GM23338 (cell line): ENCODE data around the gene OBSCN. TPM values are rescaled to one million over a fixed set of nuclear protein-coding genes. Genes with fewer than 3 reads are reported as not detected.

ENCODE experiments used
- ATAC-seq: fragments of 200-7000 bp; cut with Tn5 transposase; 3 replicates; pipeline ENCODE4 v1.9.1; 2020
- DNase-seq: peaks from one replicate; pipeline ENCODE4 v3.0.0-alpha.2; 2015; ENCODE audit warnings: low spot score
- H2AFZ ChIP-seq: fragments of 200-600 bp; sonication (generic); 2 replicates; pipeline ENCODE4 v1.8.0; 2016; ENCODE audit warnings: antibody characterized with exemption, mild to moderate bottlenecking, moderate library complexity
- H3F3A ChIP-seq: fragments of 200-600 bp; sonication (generic); replicated peaks from 2 replicates; pipeline ENCODE4 v1.8.0; 2017; ENCODE audit warnings: antibody characterized with exemption, mixed run types, low read depth
- H3K27ac ChIP-seq: fragments of 200-600 bp; sonication (generic); 2 replicates; pipeline ENCODE4 v1.6.1; 2016; ENCODE audit warnings: low read depth
- H3K27me3 ChIP-seq: fragments of 200-600 bp; sonication (generic); 2 replicates; pipeline ENCODE4 v1.8.0; 2016; ENCODE audit warnings: mild to moderate bottlenecking, mixed run types, moderate library complexity; ENCODE audit not compliant: insufficient read depth
- H3K36me3 ChIP-seq: fragments of 200-600 bp; sonication (generic); 2 replicates; pipeline ENCODE4 v1.8.0; 2016; ENCODE audit warnings: mild to moderate bottlenecking; ENCODE audit not compliant: insufficient read depth
- H3K4me1 ChIP-seq: fragments of 200-600 bp; sonication (generic); 2 replicates; pipeline ENCODE4 v1.8.0; 2016; ENCODE audit warnings: mild to moderate bottlenecking, moderate library complexity; ENCODE audit not compliant: insufficient read depth
- H3K4me2 ChIP-seq: fragments of 200-600 bp; sonication (generic); 2 replicates; pipeline ENCODE4 v1.7.1; 2017; ENCODE audit warnings: mixed run types
- H3K4me3 ChIP-seq: fragments of 200-600 bp; sonication (generic); 2 replicates; pipeline ENCODE4 v1.6.1; 2016; ENCODE audit warnings: mixed run types
- H3K79me2 ChIP-seq: fragments of 200-600 bp; sonication (generic); replicated peaks from 2 replicates; pipeline ENCODE4 v1.8.0; 2017; ENCODE audit warnings: mild to moderate bottlenecking; ENCODE audit not compliant: insufficient read depth
- H3K9me2 ChIP-seq: fragments of 200-600 bp; sonication (generic); 2 replicates; pipeline ENCODE4 v1.8.0; 2017; ENCODE audit not compliant: insufficient read depth
- H4K20me1 ChIP-seq: fragments of 200-600 bp; sonication (generic); replicated peaks from 2 replicates; pipeline ENCODE4 v1.8.0; 2017; ENCODE audit warnings: mild to moderate bottlenecking; ENCODE audit not compliant: insufficient read depth
- H3K27ac Mint-ChIP-seq: 2 replicates; pipeline ENCODE4 v1.8.0; 2020; ENCODE audit warnings: inconsistent platforms, mild to moderate bottlenecking, moderate library complexity, mixed read lengths
- H3K27me3 Mint-ChIP-seq: 3 replicates; pipeline ENCODE4 v1.8.0; 2022; ENCODE audit warnings: low read depth, mild to moderate bottlenecking, moderate library complexity, mixed read lengths, inconsistent platforms; ENCODE audit not compliant: insufficient read depth, poor library complexity
- H3K36me3 Mint-ChIP-seq: 3 replicates; pipeline ENCODE4 v1.8.0; 2021; ENCODE audit warnings: low read depth, mild to moderate bottlenecking, inconsistent platforms, moderate library complexity, mixed read lengths
- H3K4me1 Mint-ChIP-seq: 3 replicates; pipeline ENCODE4 v1.8.0; 2020; ENCODE audit warnings: mild to moderate bottlenecking, inconsistent platforms, mixed read lengths
- H3K4me3 Mint-ChIP-seq: 3 replicates; pipeline ENCODE4 v1.8.0; 2021; ENCODE audit warnings: moderate library complexity, mild to moderate bottlenecking, inconsistent platforms, mixed read lengths
- H3K9me3 Mint-ChIP-seq: 3 replicates; pipeline ENCODE4 v1.8.0; 2020; ENCODE audit warnings: moderate library complexity, mild to moderate bottlenecking, inconsistent platforms, mixed read lengths
- CREB1 ChIP-seq: fragments of 250-450 bp; sonication (Bioruptor Pico); IDR thresholded peaks from 2 replicates; pipeline ENCODE4 v1.5.0; 2020; ENCODE audit warnings: low read depth, mild to moderate bottlenecking, moderate library complexity
- EZH2 ChIP-seq: fragments of 200-600 bp; sonication (generic); IDR thresholded peaks from one replicate; pipeline ENCODE4 v1.8.0; 2017; ENCODE audit warnings: antibody characterized with exemption, mild to moderate bottlenecking, low read depth; ENCODE audit not compliant: unreplicated experiment
- EZH2phosphoT487 ChIP-seq: fragments of 200-600 bp; sonication (generic); IDR thresholded peaks from one replicate; pipeline ENCODE4 v1.8.1; 2018; ENCODE audit warnings: antibody characterized with exemption; ENCODE audit not compliant: unreplicated experiment
- JUNB ChIP-seq: IDR thresholded peaks from one replicate; pipeline ENCODE4 v1.6.1; 2016; ENCODE audit warnings: antibody characterized with exemption; ENCODE audit not compliant: unreplicated experiment
- NANOG ChIP-seq: IDR thresholded peaks from 2 replicates; pipeline ENCODE4 v1.6.1; 2016; ENCODE audit warnings: antibody characterized with exemption, borderline replicate concordance
- POLR2AphosphoS5 ChIP-seq: IDR thresholded peaks from 2 replicates; pipeline ENCODE4 v1.6.1; 2016; ENCODE audit warnings: antibody characterized with exemption, low read depth
- STAT1 ChIP-seq: IDR thresholded peaks from one replicate; pipeline ENCODE4 v1.6.1; 2016; ENCODE audit warnings: antibody characterized with exemption; ENCODE audit not compliant: unreplicated experiment
- ZNF114 ChIP-seq: fragments of 250-450 bp; sonication (Bioruptor Pico); IDR thresholded peaks from 2 replicates; pipeline ENCODE4 v1.5.0; 2020; ENCODE audit warnings: mild to moderate bottlenecking, moderate library complexity
- ZNF331 ChIP-seq: fragments of 250-450 bp; sonication (Bioruptor Pico); IDR thresholded peaks from 2 replicates; pipeline ENCODE4 v1.5.0; 2020; ENCODE audit warnings: low read depth, mild to moderate bottlenecking, moderate library complexity
- polyA plus RNA-seq: library from polyadenylated mRNA; unstranded; fragments of >200 nt; fragmentation: Nextera tagmentation; extraction: Ambion mirVana; gene quantifications from 2 replicates; pipeline ENCODE4 v1.2.1, GENCODE V29; 2016
- total RNA-seq: library from RNA; depleted of rRNA; stranded (reverse); fragments of >200 nt; shearing (Covaris generic); gene quantifications from 2 replicates; pipeline ENCODE4 v1.2.3, GENCODE V29; 2014
- TF ChIP-seq, protein P1 (sequence below), 2 experiments: fragments of 200-600 bp in 1 of 2; sonication (generic) in 1 of 2; conservative IDR thresholded peaks; 2 replicates each; pipeline versions ENCODE4 v1.5.1 to v1.6.1; 2016 to 2017; ENCODE audit warnings: antibody characterized with exemption in 2 of 2, low read depth in 2 of 2, mild to moderate bottlenecking in 2 of 2, moderate library complexity in 1 of 2
- TF ChIP-seq, protein P2 (sequence below): IDR thresholded peaks from 2 replicates; pipeline ENCODE4 v1.6.1; 2016; ENCODE audit warnings: antibody characterized with exemption
- TF ChIP-seq, protein P3 (sequence below): IDR thresholded peaks from one replicate; pipeline ENCODE4 v1.6.1; 2018; ENCODE audit warnings: antibody characterized with exemption; ENCODE audit not compliant: unreplicated experiment
- TF ChIP-seq, protein P4 (sequence below): fragments of 250-450 bp; sonication (Bioruptor Pico); IDR thresholded peaks from 2 replicates; pipeline ENCODE4 v1.5.0; 2020; ENCODE audit warnings: mild to moderate bottlenecking, moderate library complexity

OBSCN gene
- total and polyA plus RNA-seq, 2 experiments from 2014 or later, result 8.4 to 38.5 TPM

DNA sequence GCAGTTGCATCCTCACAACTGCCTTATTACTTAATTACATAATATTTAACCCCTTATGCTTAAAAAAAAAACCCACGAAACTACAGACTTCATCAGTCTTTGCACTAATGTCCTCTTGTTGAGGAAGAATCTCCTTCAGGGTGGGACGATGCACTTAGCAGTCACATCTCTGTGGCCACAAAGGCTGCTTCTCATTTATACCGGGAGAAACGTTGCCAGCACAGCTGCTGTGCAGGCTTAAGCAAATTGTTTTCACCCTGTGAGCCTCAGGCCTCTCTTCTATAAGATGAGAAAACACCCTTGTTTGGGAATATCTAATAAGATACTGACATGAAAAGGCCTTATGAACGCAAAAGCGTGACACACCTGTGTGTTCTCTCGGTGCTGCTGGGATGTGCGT, 2.9 kb upstream of the OBSCN start:
- Histone ChIP-seq H4K20me1 (no peaks in the 10 kb centered on the region), H3K27ac (no peak overlapping the region), H3K4me1 (no peaks in the 10 kb centered on the region), H2AFZ (no peak overlapping the region), H3K79me2 (no peaks in the 10 kb centered on the region), H3K27me3 (peaks cover 36% of the 10 kb centered on the region), H3K36me3 (no peaks in the 10 kb centered on the region), H3K4me3 (no peak overlapping the region), H3F3A (no peaks in the 10 kb centered on the region), H3K9me2 (no peaks in the 10 kb centered on the region), H3K4me2 (no peak overlapping the region)
- ATAC-seq, result no peak
- TF ChIP-seq CREB1 (CRISPR knock-in tag), result no peak
- TF ChIP-seq, protein P1, sequence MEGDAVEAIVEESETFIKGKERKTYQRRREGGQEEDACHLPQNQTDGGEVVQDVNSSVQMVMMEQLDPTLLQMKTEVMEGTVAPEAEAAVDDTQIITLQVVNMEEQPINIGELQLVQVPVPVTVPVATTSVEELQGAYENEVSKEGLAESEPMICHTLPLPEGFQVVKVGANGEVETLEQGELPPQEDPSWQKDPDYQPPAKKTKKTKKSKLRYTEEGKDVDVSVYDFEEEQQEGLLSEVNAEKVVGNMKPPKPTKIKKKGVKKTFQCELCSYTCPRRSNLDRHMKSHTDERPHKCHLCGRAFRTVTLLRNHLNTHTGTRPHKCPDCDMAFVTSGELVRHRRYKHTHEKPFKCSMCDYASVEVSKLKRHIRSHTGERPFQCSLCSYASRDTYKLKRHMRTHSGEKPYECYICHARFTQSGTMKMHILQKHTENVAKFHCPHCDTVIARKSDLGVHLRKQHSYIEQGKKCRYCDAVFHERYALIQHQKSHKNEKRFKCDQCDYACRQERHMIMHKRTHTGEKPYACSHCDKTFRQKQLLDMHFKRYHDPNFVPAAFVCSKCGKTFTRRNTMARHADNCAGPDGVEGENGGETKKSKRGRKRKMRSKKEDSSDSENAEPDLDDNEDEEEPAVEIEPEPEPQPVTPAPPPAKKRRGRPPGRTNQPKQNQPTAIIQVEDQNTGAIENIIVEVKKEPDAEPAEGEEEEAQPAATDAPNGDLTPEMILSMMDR (conservative IDR thresholded peaks at IDR 0.05; ENCODE audit: low read depth in 2 of 2), result no peak
- TF ChIP-seq ZNF331 (CRISPR knock-in tag), result no peak
- TF ChIP-seq EZH2phosphoT487, result no peak
- TF ChIP-seq EZH2, result no peak
- TF ChIP-seq POLR2AphosphoS5, result no peak
- TF ChIP-seq JUNB, result no peak
- TF ChIP-seq NANOG, result no peak
- no peak for TF ChIP-seq STAT1
- TF ChIP-seq, protein P2, sequence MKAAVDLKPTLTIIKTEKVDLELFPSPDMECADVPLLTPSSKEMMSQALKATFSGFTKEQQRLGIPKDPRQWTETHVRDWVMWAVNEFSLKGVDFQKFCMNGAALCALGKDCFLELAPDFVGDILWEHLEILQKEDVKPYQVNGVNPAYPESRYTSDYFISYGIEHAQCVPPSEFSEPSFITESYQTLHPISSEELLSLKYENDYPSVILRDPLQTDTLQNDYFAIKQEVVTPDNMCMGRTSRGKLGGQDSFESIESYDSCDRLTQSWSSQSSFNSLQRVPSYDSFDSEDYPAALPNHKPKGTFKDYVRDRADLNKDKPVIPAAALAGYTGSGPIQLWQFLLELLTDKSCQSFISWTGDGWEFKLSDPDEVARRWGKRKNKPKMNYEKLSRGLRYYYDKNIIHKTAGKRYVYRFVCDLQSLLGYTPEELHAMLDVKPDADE, result no peak
- TF ChIP-seq, protein P3, sequence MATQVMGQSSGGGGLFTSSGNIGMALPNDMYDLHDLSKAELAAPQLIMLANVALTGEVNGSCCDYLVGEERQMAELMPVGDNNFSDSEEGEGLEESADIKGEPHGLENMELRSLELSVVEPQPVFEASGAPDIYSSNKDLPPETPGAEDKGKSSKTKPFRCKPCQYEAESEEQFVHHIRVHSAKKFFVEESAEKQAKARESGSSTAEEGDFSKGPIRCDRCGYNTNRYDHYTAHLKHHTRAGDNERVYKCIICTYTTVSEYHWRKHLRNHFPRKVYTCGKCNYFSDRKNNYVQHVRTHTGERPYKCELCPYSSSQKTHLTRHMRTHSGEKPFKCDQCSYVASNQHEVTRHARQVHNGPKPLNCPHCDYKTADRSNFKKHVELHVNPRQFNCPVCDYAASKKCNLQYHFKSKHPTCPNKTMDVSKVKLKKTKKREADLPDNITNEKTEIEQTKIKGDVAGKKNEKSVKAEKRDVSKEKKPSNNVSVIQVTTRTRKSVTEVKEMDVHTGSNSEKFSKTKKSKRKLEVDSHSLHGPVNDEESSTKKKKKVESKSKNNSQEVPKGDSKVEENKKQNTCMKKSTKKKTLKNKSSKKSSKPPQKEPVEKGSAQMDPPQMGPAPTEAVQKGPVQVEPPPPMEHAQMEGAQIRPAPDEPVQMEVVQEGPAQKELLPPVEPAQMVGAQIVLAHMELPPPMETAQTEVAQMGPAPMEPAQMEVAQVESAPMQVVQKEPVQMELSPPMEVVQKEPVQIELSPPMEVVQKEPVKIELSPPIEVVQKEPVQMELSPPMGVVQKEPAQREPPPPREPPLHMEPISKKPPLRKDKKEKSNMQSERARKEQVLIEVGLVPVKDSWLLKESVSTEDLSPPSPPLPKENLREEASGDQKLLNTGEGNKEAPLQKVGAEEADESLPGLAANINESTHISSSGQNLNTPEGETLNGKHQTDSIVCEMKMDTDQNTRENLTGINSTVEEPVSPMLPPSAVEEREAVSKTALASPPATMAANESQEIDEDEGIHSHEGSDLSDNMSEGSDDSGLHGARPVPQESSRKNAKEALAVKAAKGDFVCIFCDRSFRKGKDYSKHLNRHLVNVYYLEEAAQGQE, result no peak
- TF ChIP-seq ZNF114 (CRISPR knock-in tag), result no peak
- TF ChIP-seq, protein P4, sequence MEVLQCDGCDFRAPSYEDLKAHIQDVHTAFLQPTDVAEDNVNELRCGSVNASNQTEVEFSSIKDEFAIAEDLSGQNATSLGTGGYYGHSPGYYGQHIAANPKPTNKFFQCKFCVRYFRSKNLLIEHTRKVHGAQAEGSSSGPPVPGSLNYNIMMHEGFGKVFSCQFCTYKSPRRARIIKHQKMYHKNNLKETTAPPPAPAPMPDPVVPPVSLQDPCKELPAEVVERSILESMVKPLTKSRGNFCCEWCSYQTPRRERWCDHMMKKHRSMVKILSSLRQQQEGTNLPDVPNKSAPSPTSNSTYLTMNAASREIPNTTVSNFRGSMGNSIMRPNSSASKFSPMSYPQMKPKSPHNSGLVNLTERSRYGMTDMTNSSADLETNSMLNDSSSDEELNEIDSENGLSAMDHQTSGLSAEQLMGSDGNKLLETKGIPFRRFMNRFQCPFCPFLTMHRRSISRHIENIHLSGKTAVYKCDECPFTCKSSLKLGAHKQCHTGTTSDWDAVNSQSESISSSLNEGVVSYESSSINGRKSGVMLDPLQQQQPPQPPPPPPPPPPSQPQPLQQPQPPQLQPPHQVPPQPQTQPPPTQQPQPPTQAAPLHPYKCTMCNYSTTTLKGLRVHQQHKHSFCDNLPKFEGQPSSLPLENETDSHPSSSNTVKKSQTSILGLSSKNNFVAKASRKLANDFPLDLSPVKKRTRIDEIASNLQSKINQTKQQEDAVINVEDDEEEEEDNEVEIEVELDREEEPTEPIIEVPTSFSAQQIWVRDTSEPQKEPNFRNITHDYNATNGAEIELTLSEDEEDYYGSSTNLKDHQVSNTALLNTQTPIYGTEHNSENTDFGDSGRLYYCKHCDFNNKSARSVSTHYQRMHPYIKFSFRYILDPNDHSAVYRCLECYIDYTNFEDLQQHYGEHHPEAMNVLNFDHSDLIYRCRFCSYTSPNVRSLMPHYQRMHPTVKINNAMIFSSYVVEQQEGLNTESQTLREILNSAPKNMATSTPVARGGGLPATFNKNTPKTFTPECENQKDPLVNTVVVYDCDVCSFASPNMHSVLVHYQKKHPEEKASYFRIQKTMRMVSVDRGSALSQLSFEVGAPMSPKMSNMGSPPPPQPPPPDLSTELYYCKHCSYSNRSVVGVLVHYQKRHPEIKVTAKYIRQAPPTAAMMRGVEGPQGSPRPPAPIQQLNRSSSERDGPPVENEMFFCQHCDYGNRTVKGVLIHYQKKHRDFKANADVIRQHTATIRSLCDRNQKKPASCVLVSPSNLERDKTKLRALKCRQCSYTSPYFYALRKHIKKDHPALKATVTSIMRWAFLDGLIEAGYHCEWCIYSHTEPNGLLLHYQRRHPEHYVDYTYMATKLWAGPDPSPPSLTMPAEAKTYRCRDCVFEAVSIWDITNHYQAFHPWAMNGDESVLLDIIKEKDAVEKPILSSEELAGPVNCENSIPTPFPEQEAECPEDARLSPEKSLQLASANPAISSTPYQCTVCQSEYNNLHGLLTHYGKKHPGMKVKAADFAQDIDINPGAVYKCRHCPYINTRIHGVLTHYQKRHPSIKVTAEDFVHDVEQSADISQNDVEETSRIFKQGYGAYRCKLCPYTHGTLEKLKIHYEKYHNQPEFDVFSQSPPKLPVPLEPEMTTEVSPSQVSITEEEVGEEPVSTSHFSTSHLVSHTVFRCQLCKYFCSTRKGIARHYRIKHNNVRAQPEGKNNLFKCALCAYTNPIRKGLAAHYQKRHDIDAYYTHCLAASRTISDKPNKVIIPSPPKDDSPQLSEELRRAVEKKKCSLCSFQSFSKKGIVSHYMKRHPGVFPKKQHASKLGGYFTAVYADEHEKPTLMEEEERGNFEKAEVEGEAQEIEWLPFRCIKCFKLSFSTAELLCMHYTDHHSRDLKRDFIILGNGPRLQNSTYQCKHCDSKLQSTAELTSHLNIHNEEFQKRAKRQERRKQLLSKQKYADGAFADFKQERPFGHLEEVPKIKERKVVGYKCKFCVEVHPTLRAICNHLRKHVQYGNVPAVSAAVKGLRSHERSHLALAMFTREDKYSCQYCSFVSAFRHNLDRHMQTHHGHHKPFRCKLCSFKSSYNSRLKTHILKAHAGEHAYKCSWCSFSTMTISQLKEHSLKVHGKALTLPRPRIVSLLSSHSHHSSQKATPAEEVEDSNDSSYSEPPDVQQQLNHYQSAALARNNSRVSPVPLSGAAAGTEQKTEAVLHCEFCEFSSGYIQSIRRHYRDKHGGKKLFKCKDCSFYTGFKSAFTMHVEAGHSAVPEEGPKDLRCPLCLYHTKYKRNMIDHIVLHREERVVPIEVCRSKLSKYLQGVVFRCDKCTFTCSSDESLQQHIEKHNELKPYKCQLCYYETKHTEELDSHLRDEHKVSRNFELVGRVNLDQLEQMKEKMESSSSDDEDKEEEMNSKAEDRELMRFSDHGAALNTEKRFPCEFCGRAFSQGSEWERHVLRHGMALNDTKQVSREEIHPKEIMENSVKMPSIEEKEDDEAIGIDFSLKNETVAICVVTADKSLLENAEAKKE (CRISPR knock-in tag), result no peak
- Mint-ChIP-seq H3K4me3 (no peak overlapping the region), H3K27me3 (peaks cover 9% of the 10 kb centered on the region), H3K27ac (no peak overlapping the region), H3K36me3 (no peaks in the 10 kb centered on the region), H3K9me3 (peaks cover 8% of the 10 kb centered on the region; the same call in 2 of the 3 replicates), H3K4me1 (peaks cover 3% of the 10 kb centered on the region; the same call in 2 of the 3 replicates)
- no peak for DNase-seq
